GM21526 (cell line): ENCODE measurements around the gene TP53BP1.

Experiments used
- ATAC-seq: cut with Tn5 transposase; IDR thresholded peaks from one replicate; pipeline ENCODE4 v1.9.1; 2021; ENCODE audit warnings: moderate library complexity; ENCODE audit not compliant: unreplicated experiment, low FRiP score

TP53BP1 gene

DNA sequence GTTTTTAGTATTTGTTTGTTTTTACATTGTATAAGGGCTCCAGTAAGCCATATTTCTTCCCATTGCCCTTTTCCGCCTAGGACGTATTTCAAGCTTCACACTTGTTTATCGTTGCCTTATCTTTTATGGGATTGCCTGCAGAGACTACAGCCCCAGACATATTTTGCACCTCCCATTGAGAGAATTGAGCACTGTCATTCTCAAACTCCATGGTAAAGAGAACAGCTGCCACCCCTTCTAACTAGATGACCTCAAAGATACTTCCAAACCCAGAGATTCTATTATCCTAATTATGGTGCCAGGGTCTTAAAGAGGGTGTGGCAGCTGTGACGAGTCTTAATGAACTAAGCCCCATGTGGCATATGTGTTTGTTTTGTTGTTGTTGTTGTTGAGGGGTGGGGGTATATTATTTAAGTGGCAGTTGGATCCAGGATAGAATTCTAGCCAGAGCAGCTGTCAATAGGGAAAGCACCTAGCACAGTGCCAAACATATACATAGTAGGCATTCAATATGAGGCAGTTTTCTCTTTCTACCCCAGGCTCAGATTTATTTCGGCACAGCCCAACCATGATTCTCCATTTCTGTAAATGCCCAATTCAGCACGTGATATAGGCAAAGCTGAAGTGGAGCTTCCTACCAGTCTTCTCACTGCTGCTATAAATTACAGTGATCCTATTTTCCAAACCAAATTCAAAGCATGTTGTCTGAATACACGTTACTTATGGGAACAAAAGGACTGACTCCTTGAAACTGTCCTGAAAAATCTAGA is 932 bp upstream of the TP53BP1 start:
- ATAC-seq = no peak

DNA sequence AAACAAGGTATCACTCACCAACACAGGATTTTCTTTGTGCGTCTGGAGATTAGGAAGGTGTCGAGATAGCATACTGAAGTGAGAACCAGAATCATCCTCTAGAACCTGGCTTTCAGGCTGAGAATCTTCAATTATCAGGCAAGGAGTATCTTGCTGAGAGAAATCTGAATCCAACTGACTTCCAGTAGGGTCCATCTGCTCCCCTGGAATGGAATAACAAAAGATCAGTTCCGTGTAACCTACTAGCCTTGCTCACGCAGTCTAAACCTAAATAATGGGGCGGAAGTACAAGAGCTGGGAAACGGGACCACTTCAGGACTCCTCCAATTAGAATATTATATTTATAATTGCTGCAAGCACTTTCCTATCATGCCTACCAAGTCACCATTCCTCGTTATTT is 690 bp downstream of the TP53BP1 start:
- ATAC-seq = no peak

DNA sequence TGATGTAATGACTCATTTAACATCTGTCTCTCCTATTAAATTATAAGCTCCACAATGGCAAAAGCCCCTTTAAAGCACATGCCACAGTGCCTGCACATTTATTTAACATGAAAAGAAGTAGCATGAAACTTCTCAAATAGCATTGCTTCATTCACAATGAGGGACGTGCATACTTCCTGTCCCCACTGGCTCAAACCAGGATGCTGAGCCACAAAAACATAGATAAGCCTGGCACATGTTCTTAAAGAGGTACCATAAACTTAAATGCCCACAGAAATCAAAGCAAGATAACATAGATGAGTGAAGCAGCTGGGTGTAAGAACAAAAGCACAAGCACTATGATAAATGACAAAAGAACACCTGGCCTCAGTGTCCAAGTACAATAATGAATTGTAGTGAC is 3.8 kb downstream of the TP53BP1 start:
- ATAC-seq = no peak

DNA sequence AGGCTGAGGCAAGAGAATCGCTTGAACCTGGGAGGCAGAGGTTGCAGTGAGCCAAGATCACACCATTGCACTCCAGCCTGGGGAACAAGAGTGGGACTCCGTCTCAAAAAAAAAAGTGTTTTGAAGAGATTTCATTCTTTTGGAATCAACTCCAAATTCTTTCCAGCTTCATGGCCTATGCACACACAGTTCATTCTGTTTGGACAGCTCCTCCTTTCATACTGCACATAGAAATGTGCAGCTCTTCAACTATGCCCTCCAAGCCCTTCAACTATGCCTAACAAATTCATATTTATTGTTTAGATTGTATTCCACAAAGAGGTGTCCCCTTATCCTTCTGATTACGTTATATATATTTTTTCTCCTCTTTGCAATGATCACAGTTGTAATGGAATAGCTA is 4.2 kb downstream of the TP53BP1 start:
- no peak for ATAC-seq

DNA sequence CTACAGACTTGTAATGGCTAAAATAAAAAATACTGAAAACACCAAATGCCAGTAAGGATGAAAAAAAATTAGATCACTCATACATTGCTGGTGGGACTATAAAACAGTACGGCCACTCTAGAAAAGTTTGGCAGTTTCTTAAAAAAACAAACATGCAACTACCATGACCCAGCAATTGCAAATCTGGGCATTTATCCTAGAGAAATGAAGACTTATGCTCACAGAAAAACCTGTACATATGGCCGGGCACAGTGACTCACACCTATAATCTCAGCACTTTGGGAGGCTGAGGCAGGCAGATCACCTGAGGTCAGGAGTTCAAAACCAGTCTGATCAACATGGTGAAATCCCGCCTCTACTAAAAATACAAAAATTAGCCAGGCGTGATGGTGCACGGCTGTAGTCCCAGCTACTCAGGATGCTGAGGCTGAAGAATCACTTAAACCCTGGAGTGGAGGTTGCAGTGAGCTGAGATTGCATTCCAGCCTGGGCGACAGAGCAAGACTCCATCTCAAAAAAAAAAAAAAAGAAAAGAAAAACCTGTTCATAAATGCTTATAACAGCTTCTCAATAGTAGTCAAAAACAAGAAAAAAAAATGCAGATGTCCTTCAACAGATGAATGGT is 5.6 kb downstream of the TP53BP1 start:
- no peak for ATAC-seq

DNA sequence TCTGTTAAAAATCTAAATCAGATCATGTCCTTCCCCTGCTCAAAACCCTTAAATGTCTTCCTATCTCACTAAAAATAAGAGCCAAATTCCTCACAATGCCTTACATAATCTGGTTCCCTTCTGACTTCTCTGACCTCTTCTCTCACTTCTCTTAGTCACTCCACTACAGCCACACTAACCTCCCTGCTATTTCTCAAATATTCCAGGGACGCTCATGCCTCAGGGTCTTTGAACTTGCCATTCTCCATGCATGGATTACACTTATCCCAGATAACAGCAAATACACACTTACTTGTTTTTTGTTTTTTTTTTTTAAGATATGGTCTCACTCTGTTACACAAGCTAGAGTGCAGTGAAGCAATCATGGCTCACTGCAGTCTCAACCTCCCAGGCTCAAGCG is 8.5 kb downstream of the TP53BP1 start:
- no peak for ATAC-seq

DNA sequence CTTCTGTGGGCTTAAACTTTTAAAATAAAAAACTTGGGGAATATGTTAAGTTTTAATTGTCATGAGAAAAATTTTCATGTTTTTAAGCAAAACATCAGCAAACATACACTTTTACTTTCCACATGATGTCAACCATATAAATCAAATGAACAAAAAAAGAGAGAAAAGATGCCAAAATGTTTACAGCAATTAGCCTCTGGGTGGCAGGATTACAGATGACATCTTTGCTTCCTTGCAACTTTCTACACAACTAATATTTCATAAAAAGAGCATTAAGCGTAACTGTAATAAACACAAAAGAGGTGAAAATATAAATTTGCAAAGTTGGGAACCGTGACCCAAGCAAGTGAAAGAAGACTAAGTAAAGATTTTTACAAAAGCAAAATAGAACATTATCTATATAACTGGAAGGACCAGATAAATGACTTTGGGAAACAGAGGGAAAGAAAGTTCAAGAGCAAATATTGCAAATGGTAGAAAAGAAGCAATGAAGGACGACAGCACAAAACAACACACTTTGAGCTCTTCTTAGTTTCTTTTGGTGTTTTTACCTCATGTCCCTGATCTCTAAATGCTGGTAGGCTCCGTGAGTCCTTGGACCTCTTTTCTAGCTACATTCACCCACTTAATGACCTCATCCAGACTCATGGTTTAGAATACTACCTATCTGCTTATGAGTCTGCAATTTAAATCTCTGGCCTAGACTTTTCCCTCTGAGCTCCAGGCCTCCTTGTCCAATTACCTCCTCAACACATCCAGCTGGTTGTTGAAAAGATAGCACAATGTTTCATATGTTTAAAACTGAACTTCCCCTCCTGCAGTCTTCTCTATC is 9.4 kb downstream of the TP53BP1 start:
- no peak for ATAC-seq

DNA sequence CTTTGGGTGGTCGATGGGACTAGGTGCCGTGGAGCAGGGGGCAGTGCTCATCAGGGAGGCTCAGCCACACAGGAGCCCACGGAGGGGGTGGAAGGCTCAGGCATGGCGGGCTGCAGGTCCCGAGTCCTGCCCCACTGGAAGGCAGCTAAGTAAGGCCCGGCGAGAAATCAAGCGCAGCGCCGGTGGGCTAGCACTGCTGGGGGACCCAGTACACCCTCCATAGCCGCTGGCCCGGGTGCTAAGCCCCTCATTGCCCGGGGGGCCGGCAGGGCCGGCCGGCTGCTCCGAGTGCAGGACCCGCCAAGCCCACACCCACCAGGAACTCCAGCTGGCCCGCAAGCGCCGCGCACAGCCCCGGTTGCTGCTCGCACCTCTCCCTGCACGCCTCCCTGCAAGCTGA is 19.1 kb downstream of the TP53BP1 start:
- no peak for ATAC-seq

DNA sequence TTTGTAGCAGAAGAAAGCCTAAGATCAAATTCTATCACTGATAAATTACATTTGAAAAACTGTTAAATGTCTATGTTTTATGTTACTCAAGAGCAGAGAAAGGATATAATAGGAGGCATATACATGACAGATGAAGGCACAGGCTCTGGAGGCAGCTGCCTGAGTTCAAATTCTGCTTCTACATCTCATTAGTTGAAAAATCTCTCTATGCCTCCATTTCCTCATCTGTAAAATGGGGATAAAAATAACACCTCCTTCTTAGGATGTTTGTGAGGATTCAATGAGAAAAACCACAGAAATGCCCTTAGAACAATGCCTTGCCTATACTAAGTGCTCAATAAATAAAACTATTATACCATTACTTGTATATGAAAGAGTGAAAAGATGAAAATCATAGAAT is 21.0 kb downstream of the TP53BP1 start:
- no peak for ATAC-seq

DNA sequence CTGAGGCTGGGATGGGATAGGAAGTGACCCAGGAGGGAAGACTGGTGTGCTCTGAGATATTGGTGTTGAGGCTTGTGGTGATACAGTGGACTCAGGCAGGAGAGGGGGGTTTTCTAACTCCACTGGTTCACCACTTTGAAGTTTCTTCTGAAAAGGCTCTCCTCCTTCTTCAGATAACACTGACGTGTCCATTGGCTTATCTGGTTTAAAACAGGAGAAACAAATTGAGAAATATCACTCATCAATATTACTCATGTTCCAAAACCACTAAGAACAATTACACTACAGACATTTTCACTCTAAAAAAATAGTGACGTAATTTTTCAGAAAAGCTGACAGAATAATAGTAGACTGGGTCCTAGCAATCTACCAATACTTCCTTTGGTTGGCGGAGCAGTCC is 23.1 kb downstream of the TP53BP1 start:
- ATAC-seq = no peak

DNA sequence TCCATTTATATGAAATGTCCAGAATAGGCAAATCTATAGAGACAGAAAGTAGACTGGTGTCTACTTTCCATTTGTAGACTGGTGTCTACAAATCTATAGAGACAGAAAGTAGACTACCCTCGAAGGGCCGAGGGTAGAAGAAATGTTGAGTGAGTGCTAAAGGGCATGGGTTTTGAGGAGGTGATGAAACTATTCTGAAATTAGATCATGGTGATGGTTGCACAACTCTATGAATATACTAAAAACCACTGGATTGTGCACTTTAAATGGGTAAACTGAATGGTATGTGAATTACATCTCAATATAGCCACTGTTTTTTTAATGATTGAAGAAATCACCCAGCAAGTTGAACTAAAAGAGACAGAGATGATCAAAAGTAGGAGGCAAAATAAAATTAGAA is 27.9 kb downstream of the TP53BP1 start:
- no peak for ATAC-seq

DNA sequence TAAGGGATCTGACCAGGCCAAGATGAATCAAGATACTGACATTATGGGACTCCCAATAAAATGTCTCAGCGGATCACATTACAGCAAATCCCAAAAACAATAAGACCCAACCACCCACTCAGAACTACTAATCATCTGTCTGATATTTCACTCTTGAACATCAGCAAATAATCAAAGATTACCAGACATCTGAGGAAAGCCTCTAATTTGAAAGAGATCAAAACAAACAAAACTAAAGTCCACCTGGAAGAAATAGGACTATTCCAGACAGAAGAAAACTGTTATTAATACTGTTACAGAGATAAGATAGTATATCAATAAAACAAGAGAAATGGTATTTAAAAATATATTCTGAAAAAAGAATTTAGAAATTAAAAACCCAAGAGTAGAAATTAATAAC is 29.0 kb downstream of the TP53BP1 start:
- ATAC-seq = no peak

DNA sequence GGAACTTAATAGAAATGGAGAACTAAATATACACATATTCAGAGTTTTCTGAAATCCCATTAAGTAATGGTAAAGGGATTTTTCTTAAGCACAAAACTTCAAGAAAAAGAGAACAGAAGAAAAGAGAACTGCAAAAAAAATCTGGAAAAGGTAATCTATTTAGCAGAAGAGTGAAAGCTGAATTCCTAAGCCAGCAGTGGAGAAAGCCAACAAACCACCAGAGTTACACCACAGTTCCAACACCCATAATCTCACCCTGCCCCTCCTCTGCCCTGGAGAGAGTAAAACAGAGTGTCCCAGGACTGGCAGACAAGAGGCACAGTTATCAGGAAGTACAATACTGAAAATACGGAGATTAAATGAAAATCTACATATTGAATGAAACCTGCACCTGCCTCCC is 29.4 kb downstream of the TP53BP1 start:
- no peak for ATAC-seq

DNA sequence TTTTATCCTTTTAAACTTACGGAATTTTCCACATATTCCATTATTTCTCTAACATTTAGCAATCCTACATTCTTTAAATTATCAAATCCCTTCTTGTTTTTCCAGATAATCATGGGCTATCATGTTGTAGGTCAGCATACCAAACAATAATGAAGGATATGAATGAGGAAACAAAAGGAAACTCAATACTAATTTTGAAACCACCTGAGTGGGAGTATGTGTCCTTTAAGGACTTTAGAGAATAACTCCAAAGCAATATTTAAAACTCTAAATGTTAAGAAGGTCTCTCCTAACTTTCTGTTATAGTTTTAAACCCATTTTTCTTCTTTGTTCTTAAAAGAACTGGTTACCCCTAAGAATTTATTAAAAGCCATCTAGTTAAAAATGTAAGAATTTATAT is 43.0 kb downstream of the TP53BP1 start:
- no peak for ATAC-seq

DNA sequence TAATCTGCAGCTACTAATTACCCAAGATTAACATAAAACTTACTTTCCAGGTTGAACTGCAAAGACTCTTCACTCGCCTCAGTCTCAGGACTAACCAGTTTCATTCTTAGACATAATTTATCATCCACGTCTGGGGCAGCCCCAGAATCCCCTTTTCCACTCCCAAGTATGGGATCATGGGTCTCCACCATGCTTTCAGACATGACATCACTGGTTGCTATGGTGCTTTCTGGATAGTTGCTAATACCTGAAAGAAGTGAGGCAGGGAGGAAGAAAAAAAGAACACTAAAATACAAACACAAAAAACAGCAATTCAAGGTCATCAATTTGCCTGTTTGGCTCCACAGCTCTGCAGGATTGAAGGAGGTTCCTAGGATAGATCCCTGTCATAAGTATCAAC is 46.6 kb downstream of the TP53BP1 start:
- ATAC-seq = no peak

DNA sequence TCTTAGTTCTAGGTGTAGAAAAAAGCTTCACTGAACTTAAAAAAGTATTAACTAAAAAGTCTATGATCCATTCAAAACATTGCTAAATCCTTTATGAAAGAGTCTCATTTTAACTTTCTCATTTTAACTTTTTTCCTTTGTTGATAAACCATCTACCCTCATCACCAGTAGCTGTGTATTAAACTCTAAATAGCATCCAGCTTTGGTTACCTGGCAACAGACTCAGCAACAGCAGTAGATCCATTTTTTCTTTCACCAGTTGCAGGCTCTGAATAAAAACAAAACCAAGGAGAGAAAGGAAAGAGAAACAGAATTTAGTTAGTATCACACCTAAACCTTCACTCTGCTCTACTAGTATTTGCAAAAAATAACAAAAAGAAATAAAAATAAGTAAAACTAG is 51.6 kb downstream of the TP53BP1 start:
- no peak for ATAC-seq

DNA sequence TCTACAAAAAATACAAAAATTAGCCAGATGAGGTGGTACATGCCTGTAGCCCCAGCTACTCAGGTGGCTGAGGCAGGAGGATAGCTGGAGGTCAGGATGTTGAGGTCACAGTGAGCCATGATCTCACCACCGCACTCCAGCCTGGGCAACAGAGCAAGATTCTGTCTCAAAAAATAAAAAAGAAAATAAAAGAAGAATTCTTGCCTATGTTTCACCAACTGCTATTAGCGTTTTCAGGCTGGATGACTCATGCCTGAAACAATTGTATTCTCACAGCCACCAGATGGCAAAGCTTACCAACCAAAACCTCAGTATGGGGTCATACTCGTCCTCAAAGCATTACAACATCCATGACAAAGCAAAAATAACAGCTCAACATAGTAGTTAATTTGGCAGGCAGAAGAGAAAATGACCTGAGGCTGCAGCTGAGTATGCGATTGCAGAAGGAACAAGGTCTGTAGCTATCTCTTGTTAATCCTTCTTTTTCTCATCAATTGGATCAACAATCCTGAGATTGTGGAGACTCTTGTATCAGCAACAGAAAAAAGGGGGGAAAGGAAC is 52.2 kb downstream of the TP53BP1 start:
- no peak for ATAC-seq

DNA sequence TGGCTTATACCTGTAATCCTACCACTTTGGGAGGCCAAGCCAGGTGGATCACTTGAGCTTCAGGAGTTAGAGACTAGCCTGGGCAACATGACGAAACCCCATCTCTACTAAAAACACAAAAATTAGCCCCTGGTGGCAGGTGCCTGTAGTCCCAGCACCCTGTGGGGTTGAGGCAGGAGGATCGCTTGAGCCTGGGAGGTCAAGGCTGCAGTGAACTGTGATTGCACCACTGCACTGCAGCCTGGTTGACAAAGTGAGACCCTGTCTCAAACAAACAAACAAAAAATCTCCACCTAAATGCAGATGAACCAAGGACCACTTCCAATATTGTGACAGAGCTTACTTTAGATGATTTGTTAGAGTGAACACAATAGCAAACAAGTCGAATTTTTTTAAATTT is 53.7 kb downstream of the TP53BP1 start:
- ATAC-seq = no peak

DNA sequence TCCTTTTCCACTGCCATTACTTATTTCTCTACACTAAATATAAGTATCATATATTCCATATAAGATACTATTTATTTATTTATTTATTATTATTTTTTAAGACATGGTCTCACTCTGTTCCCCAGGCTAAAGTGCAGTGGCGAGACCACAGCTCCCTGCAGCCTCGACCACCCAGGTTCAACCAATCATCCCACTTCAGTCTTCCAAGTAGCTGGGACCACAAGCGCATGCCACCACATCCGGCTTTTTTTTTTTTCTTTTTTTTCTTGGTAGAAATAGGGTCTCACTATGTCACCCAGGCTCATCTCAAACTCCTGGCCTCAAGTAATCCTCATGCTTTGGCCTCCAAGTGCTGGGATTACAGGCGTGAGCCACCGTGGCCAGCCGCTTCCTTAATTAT is 56.6 kb downstream of the TP53BP1 start:
- no peak for ATAC-seq

DNA sequence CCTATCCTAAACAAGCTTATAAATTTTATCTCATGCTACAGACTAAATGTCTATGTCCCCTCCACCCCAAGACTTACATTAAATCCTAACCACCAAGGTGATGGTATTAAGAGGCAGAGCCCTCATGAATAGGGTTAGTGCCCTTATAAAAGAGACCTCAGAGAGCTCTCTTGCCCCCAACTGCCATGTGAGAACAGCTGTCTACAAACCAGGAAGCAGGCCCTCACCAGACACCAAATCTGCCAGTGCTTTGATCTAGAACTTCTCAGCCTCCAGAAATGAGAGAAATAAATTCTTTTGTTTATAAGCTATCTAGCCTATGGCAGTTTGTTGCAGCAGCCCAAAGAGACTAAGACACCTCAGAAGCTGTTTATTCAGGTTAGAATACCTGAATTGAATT is 58.5 kb downstream of the TP53BP1 start:
- no peak for ATAC-seq

DNA sequence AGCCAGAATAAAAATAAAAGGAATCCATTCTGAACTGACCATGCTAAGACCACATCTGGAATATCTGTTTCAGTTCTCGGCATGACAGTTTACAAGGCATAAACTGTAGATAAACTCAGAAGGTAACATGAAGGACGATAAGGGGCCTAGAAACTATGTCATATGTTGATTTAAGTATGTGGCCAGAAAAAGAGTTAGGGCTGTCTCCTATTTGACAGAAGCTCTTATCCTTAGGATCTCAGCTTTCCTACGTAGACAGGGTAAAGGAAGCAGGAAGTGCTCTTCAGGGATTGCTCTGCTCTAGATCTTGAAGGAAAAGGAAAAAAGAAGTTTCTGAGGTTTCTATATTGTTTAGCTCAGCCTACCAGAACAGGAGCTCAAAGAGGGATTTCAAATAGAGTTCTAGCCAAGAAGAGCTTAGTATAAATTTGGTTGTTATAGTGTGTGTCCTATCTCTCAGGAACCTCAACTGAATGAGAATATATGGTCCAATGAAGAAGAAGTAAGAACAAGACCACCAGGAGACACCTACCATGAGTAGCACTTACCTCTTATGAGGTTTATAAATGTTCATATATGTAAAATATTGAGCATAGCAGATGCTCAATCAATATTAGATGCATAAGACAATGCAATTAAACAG is 59.2 kb downstream of the TP53BP1 start:
- no peak for ATAC-seq
